Panc1 (cell line): Measurements from ENCODE around the gene IFNG-AS1. TPM values are rescaled to one million over a fixed set of nuclear protein-coding genes. Genes with fewer than 3 reads are reported as not detected.

Experiments
- ATAC-seq: fragments of 200-7000 bp; cut with Tn5 transposase; 2 replicates; pipeline ENCODE4 v1.9.1; 2020; ENCODE audit warnings: mild to moderate bottlenecking, moderate library complexity
- BruUV-seq: library from RNA; stranded (reverse); fragments of 400-500 nt; replicated peaks from 2 replicates; lab custom pipeline; 2021; lab: Mats Ljungman, UMichigan
- CTCF ChIA-PET: fragments of 300-600 bp; sonication (Branson Sonifier 250); formaldehyde crosslinking; loops from one replicate; lab custom pipeline; 2022; ENCODE audit warnings: antibody characterized with exemption; lab: Charles Lee
- POLR2A ChIA-PET: fragments of 300-600 bp; sonication (Branson Sonifier 250); formaldehyde crosslinking; loops from one replicate; lab custom pipeline; 2022; ENCODE audit warnings: antibody characterized with exemption; lab: Charles Lee
- DNase-seq: peaks from one replicate; pipeline ENCODE4 v3.0.0-alpha.2; 2010; ENCODE audit warnings: low read depth, low spot score
- H3K27ac ChIP-seq: 2 replicates; pipeline ENCODE4 v1.5.1; 2011; ENCODE audit warnings: mild to moderate bottlenecking, low read length, inconsistent platforms
- H3K27me3 ChIP-seq: fragments of 200-500 bp; sonication (Bioruptor generic); 2 replicates; pipeline ENCODE4 v1.6.0; 2014; ENCODE audit warnings: low read length, inconsistent platforms; ENCODE audit not compliant: control insufficient read depth, insufficient read depth
- H3K36me3 ChIP-seq: fragments of 200-500 bp; sonication (Bioruptor generic); 2 replicates; pipeline ENCODE4 v1.5.1; 2014; ENCODE audit warnings: inconsistent platforms, mild to moderate bottlenecking, low read length, moderate library complexity; ENCODE audit not compliant: control insufficient read depth, insufficient read depth
- H3K4me1 ChIP-seq: 2 replicates; pipeline ENCODE4 v1.5.1; 2011; ENCODE audit warnings: inconsistent platforms, mild to moderate bottlenecking, low read length, moderate library complexity; ENCODE audit not compliant: control insufficient read depth, insufficient read depth
- H3K4me3 ChIP-seq, 2 experiments: 2 replicates each; pipeline ENCODE4 v1.5.1; 2011 to 2012; ENCODE audit warnings: low read depth in 2 of 2, low read length in 2 of 2, mild to moderate bottlenecking in 2 of 2, inconsistent platforms in 1 of 2, moderate library complexity in 1 of 2
- H3K9me3 ChIP-seq: fragments of 200-500 bp; sonication (Bioruptor generic); 2 replicates; pipeline ENCODE4 v1.5.1; 2014; ENCODE audit warnings: low read depth, mild to moderate bottlenecking, inconsistent platforms, low read length, moderate library complexity; ENCODE audit not compliant: control insufficient read depth, insufficient read depth
- POLR2AphosphoS5 ChIP-seq: IDR thresholded peaks from 2 replicates; pipeline ENCODE4 v1.6.1; 2012; ENCODE audit warnings: mild to moderate bottlenecking, low read depth, low read length, moderate library complexity
- REST ChIP-seq, 2 experiments: IDR thresholded peaks; 2 replicates each; pipeline ENCODE4 v1.6.1; 2011 to 2012; ENCODE audit warnings: low read depth in 2 of 2, control low read depth in 1 of 2, low read length in 1 of 2, mild to moderate bottlenecking in 1 of 2, moderate library complexity in 1 of 2; ENCODE audit not compliant: insufficient read depth in 1 of 2
- SIN3A ChIP-seq: IDR thresholded peaks from 2 replicates; pipeline ENCODE4 v1.6.1; 2012; ENCODE audit warnings: low read depth, mild to moderate bottlenecking, low read length, moderate library complexity, borderline replicate concordance; ENCODE audit not compliant: insufficient read depth
- TCF7L2 ChIP-seq: IDR thresholded peaks from 2 replicates; pipeline ENCODE4 v1.6.1; 2011; ENCODE audit warnings: mild to moderate bottlenecking, low read depth, low read length, inconsistent platforms
- in situ Hi-C: cut with HindIII; loops from 2 replicates; pipeline ENCODE4 v1.10.0; 2016; ENCODE audit warnings: low sequenced_read_pairs, low pct_unique_long_range_greater_than_20kb
- intact Hi-C: fragments of 100-400 bp; cut with micrococcal nuclease; formaldehyde crosslinking; loops from one replicate; pipeline ENCODE4 v1.10.0; 2022; ENCODE audit not compliant: unreplicated experiment
- total RNA-seq: library from RNA; stranded (reverse); gene quantifications from one replicate; pipeline ENCODE4 v1.2.1, GENCODE V29; 2021; ENCODE audit not compliant: unreplicated experiment
- TF ChIP-seq, protein P1 (sequence below): fragments of 450-650 bp; IDR thresholded peaks from 2 replicates; pipeline ENCODE4 v1.5.1; 2017; ENCODE audit warnings: mild to moderate bottlenecking

IFNG-AS1 gene
- total RNA-seq, 1 experiment from 2014 or later, result not detected

DNA sequence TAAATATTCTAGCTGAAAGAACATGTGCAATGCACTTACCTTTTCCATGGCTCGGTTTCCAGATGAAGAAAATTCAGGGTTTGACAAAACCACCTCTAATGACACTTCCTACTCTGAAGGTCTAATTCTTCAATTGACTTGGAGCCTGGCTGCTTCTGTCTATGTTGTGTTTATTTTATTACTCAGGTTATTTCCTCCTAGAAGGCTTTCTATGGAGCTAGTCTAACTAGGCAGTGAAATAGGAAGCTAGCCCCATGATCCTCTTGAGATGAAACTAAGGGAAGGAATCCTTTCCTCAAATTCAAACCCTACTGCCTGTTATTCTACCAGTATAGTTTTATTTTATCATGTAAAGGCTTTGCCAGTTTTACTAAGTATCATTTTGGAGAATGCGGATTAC, 20.9 kb upstream of the IFNG-AS1 start:
- ChIA-PET CTCF (no interaction called here), POLR2A (no interaction called here)
- intact Hi-C loops, result no loop called here
- no peaks in the 10 kb centered on the region for H3K36me3 ChIP-seq
- TF ChIP-seq TCF7L2, result no peak
- H3K4me1 ChIP-seq, result no peaks in the 10 kb centered on the region
- DNase-seq (no peak), ATAC-seq (no peak)
- H3K9me3 ChIP-seq, result no peaks in the 10 kb centered on the region
- BruUV-seq, result no TSS peak
- H3K27ac ChIP-seq, result no peak overlapping the region
- in situ Hi-C loops, result no loop called here
- H3K4me3 ChIP-seq, result no peak overlapping the region
- H3K27me3 ChIP-seq, result peaks cover 5% of the 10 kb centered on the region; the same call in 1 of the 2 replicates

DNA sequence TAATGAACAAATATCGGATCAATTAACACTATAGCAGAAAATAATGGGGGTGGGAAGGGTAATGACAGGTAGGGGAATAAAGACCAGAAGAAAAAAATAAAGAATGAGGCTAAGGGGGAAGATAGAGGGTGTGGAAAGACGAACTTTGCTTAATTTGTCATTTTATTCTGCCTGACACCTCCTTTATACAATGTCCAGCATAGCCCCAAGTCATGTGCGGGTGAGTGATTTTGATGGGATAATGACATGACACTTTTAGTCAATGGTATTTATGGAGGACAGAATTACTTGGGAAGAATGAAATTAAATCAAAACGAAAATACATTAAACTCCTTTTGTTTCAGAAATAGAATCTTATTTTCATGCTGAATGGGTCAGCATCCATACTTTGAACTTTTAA, 20.5 kb upstream of the IFNG-AS1 start:
- CTCF ChIA-PET, result no interaction called here
- no TSS peak for BruUV-seq
- POLR2A ChIA-PET, result interaction anchor here (0.5 kb wide), 1 partner anchor 279 kb away, joined by 4 read pairs; no protein-coding TSS in a partner anchor
- Histone ChIP-seq H3K4me1 (no peaks in the 10 kb centered on the region), H3K27me3 (peaks cover 5% of the 10 kb centered on the region; the same call in 1 of the 2 replicates), H3K9me3 (no peaks in the 10 kb centered on the region), H3K4me3 (no peak overlapping the region), H3K36me3 (no peaks in the 10 kb centered on the region), H3K27ac (no peak overlapping the region)
- intact Hi-C loops, result no loop called here
- TF ChIP-seq POLR2AphosphoS5 (no peak), REST (IDR thresholded peaks at IDR 0.05; ENCODE audit: insufficient read depth in 1 of 2, low read depth in 2 of 2, low read length in 1 of 2) (no peak)
- DNase-seq (no peak), ATAC-seq (no peak)
- in situ Hi-C loops, result no loop called here

DNA sequence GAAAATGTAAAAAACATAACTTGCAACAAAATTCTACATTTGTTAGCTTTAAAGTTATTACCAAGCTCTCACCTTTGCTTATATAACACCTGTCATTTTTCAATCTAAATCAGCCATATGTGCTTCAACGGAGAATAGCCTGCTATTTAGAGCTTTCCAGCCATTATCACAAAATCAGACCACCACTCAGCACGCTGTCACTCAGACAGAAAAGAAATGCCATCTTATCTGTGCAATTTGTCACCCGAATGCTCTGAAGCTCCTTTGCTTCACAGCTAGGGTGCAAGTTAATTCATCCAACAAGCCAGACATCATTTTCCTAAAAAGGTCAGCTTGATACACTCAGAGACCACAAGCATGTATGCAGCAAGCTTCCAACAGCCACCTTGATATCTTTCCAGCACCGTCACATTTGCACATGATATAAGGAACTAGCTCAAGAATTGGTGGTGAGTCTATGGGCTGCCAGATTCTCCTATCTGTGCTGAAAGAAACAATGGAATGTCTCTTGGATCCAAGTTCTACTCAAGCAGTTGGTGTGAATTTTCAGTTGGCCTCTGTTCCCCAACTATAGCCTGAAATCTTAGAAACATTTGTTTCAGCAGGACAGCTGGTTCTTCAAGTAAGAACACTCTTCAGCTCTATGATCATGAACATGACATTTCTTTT, 20.0 kb upstream of the IFNG-AS1 start:
- Histone ChIP-seq H3K27me3 (peaks cover 2% of the 10 kb centered on the region; the same call in 1 of the 2 replicates), H3K4me1 (no peaks in the 10 kb centered on the region), H3K27ac (no peak overlapping the region), H3K9me3 (no peaks in the 10 kb centered on the region), H3K36me3 (no peaks in the 10 kb centered on the region), H3K4me3 (no peak overlapping the region)
- no TSS peak for BruUV-seq
- DNase-seq (no peak), ATAC-seq (no peak)
- POLR2A ChIA-PET, result interaction anchor here (0.5 kb wide), 1 partner anchor 279 kb away, joined by 4 read pairs; no protein-coding TSS in a partner anchor
- intact Hi-C loops (no loop called here), in situ Hi-C loops (no loop called here)
- TF ChIP-seq, protein P1, sequence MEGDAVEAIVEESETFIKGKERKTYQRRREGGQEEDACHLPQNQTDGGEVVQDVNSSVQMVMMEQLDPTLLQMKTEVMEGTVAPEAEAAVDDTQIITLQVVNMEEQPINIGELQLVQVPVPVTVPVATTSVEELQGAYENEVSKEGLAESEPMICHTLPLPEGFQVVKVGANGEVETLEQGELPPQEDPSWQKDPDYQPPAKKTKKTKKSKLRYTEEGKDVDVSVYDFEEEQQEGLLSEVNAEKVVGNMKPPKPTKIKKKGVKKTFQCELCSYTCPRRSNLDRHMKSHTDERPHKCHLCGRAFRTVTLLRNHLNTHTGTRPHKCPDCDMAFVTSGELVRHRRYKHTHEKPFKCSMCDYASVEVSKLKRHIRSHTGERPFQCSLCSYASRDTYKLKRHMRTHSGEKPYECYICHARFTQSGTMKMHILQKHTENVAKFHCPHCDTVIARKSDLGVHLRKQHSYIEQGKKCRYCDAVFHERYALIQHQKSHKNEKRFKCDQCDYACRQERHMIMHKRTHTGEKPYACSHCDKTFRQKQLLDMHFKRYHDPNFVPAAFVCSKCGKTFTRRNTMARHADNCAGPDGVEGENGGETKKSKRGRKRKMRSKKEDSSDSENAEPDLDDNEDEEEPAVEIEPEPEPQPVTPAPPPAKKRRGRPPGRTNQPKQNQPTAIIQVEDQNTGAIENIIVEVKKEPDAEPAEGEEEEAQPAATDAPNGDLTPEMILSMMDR, result no peak
- TF ChIP-seq REST (IDR thresholded peaks at IDR 0.05; ENCODE audit: insufficient read depth in 1 of 2, low read depth in 2 of 2, low read length in 1 of 2) (no peak), POLR2AphosphoS5 (no peak), TCF7L2 (no peak), SIN3A (no peak)
- CTCF ChIA-PET, result no interaction called here
